GM21360 (cell line): ENCODE measurements around the gene DNASE1L2.

Source experiments
- ATAC-seq: cut with Tn5 transposase; IDR thresholded peaks from one replicate; pipeline ENCODE4 v1.9.1; 2021; ENCODE audit warnings: mild to moderate bottlenecking, moderate library complexity; ENCODE audit not compliant: unreplicated experiment

Gene DNASE1L2, protein sequence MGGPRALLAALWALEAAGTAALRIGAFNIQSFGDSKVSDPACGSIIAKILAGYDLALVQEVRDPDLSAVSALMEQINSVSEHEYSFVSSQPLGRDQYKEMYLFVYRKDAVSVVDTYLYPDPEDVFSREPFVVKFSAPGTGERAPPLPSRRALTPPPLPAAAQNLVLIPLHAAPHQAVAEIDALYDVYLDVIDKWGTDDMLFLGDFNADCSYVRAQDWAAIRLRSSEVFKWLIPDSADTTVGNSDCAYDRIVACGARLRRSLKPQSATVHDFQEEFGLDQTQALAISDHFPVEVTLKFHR

GRCh38 chr16:2236337-2237101, at the start of gene DNASE1L2:
Gene DNASE1L2, plus strand, starts transcription at chr16:2236444. Its CDS starts 373 bp downstream, at chr16:2236817.
- no peak for ATAC-seq

DNA sequence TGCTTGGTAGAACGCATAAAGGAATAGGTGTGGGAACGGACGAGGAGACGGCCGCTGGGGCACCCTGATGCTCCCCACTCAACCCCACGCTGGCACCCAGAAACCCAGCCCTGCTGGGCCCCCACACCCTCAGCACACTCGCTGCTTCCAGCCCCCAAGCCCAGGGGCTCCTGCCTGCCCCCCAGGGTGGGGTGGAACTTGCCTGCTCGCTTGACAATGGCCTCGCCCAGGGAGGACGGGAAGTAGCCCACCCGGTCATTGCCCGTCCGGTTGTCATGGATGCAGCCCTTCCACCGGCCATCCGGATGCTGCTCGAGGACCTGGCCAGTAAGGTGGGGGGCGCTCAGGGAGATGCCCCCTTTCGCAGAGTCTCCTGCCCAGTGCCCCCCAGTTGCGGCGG, 49.7 kb upstream of the DNASE1L2 start:
- ATAC-seq, result no peak

DNA sequence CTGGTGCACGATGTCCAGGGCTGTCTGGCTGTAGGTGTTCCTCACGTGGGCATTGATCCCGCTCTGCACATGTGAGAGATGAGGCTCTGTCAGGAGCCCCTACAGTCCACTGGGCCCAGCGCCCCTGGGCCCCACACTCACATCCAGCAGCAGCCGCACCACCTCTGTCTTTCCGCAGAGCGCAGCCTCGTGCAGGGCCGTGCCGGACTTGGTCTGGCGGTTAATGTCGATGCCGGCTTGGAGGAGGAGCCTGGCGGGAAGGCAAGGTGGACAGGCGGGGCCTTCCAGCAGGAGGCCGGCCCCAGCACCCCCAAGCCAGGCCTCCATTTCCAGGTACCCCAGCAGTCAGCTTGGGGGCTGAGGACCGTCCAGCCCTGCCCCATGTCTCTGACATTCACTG, 49.0 kb upstream of the DNASE1L2 start:
- ATAC-seq, result no peak

- no peak for ATAC-seq
Observed at GRCh38 chr16:2188395-2188794, 47.8 kb upstream of the DNASE1L2 start.

- ATAC-seq, result no peak
Observed at GRCh38 chr16:2189252-2189893, 46.9 kb upstream of the DNASE1L2 start.

DNA sequence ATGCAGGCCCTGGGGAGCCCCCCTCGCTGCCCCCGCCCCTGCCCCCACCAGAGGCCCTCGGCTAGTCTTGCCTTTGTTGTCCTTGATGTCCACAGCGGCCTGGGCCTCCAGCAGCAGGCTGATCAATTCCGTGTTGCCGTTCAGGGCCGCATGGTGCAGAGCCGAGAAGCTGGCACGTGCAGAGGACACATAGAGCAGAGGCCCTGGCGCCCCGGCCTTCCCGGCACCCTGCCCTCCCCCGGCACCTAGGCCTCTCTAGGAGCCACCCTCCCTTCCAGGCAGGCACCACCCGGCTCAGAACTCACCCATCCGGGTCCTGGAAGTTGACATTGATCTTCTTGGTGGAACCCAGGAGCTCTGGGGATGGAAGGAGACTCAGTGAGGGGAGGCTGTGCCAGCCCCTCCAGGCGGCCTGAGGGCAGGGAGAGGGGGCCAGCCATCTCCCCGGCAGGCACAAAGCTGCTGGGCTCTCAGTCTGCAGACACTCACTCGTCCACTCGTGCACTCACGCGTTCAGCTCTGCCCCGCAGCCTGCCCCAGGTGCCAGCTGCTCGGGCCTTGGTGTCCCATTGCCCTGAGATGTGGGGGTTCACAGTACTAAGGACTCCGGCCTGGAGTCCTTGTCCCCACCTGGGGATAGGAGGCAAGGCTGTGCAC, 46.1 kb upstream of the DNASE1L2 start:
- ATAC-seq, result no peak

GRCh38 chr16:2190659-2191445, 45.4 kb upstream of the DNASE1L2 start:
- ATAC-seq, result no peak

- ATAC-seq, result no peak
Observed at GRCh38 chr16:2191446-2191706, 44.9 kb upstream of the DNASE1L2 start.

- no peak for ATAC-seq
Observed at GRCh38 chr16:2194166-2194834, 41.9 kb upstream of the DNASE1L2 start.

DNA sequence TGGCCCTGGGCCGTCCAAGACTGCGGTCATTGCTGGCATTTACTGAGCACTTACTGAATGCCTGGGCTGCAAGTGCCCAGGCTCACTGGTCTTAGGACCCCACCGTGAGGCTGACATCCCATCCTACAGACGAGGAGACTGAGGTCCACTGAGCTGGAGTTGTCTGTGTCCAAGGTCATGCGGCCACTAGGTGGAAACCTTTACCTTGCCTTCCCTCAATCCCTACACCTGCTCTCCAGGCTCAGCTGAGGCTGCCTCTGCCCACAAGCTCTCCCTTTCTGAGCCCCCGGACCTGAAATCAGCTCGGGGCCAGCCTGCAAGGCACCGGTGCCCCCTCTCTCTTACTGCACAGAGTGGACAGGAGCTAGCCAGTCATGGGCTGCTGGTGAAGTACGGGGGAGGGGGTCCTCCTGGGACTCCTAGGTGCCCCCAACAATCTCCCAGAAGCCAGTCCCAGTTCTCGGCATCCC, 41.4 kb upstream of the DNASE1L2 start:
- ATAC-seq, result no peak

GRCh38 chr16:2195322-2196161, 40.7 kb upstream of the DNASE1L2 start:
- ATAC-seq, result no peak

DNA sequence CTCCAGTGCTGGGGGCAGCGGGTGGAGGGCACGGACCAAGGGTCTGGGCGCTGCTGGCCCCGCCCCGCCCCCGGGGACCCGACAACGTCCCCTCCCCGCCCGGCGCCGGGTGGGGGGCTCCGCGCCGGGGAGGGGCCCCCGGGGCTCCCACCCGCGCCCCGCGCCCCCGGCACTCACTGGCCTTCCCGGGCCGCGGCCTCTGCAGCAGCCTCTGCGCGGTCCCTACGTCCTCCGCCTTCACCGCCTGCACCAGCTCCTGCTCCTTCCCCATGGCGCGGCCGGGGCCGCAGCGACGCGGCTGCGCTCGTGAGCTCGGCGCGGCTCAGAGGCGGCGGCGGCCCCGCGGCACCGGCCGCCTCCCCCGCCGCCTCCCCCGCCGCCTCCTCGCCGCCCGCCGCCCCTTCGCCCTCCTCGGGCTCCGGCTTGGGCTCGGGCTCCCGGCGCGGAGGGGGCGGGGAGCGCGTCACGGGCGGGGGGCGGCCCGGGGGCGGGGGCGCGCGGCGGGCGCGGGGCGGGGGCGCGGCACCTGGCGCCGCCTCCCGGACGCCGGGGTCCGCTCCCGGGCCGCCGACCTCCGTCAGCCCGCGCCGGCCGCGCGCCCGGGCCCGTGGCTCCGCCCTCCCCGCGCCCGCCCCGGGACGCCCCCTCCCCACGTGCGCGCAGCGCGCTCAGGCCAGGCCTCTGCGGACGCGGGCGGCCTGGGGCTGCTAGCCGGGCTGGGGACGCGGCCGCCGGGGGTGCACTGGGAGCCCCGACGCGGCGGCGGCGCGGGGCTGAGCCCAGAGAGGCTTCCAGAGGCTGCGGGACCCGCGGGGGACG, 39.9 kb upstream of the DNASE1L2 start, which contains the start of gene CASKIN1:
CASKIN1 (minus strand) TSS at position 444 of the 819 bp plus-strand sequence; CDS start at position 271, 173 bp downstream.
- no peak for ATAC-seq

DNA sequence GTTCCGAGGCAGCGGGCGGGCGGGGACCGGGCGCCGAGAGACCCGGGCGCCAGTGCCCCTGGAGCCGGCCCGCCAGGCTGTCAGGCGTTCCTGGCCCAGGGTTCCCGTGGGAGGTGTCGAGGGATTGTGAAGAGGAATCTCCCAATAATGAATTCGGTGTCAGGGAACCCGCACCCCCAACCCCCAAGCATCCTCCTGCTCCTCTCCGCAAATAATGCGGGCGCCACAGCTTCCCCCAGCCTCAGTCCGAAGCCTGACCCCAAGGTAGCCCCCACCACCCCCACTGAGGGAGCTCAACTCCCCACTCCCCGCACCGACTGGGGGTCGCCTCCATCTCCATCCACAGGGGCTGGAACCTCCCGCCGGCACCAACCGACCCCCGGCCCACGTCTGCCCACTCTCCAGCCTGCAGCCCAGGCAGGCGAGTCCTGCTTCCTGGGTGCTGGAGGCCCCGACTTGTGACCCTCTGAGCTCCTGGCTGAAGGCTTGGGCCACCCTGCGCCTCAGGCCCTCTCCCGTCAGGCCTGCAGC, 39.2 kb upstream of the DNASE1L2 start:
- no peak for ATAC-seq

- ATAC-seq, result no peak
Observed at GRCh38 chr16:2197765-2198164, 38.5 kb upstream of the DNASE1L2 start.

DNA sequence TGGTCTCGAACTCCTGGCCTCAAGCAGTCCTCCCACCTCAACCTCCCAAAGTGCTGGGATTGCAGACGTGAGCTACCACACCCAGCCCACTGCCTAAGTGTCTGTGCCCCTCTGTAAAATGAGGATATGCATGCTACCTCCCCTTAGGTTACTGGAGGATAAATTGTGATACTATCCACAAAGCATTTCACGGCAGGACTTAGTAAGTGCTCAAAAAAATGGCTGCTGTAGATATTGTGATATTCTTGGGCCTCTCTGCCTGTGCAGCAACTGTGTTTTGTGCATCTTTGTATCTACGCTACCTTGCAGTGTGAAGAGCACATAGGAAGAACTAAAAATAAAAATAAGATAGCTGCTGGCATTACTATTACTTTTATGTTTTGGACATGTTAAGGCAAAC, 38.0 kb upstream of the DNASE1L2 start:
- ATAC-seq, result no peak

GRCh38 chr16:2199095-2199494, 37.1 kb upstream of the DNASE1L2 start:
- ATAC-seq, result no peak

DNA sequence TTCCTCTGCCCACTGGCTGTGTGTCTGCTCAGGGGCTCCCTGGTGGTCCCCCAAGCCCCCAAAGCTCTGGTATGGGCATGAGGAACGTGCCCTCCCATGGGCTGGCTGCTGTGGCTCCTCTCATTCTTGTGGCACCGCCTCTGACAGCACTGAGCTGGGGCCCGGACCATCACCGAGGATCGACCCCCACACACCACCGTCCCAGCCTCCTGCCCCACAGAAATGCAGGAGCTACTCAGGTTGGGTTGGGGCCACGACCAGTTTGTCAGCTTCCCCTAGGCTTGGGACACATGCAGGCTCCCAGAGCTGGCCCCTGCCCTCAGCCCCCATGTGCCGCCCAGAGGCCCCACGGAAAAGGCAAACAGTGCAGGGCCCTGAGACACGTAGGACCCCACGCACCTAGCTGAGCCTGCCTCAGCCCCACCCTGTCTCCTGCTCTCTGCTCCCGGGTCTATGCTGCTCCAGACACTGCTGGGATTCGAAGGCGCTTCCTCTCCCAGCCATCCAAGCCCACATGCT, 36.6 kb upstream of the DNASE1L2 start:
- ATAC-seq, result no peak

DNA sequence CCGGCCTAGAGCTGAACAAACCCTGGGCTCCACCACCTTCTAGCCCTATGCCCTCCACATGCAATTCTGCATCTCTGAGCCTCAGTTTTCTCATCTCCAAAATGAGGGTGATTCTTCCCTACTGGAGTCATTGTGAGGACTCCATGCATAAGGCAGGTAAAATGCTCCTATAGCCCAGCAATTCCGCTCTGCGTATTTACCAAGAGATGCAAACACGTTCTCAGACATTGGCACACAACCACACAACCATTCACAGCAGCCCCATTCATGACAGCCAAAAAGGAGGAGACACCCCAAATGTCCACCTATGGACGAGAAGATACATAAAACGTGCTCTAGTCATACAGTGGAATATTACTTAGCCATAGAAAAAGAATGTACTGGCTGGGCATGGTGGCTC, 35.9 kb upstream of the DNASE1L2 start:
- ATAC-seq, result no peak
